GM13977 (cell line): ENCODE data around the gene NRF1.

Experiments used
- DNase-seq: peaks from one replicate; pipeline ENCODE4 v3.0.0; 2012; ENCODE audit warnings: low spot score
- in situ Hi-C: fragments of 300-500 bp; cut with MboI; formaldehyde crosslinking; loops from one replicate; pipeline ENCODE4 v1.12.0; 2022; ENCODE audit warnings: low sequenced_read_pairs, low pct_unique_long_range_greater_than_20kb, mixed read lengths, inconsistent platforms; ENCODE audit not compliant: unreplicated experiment
- TF ChIP-seq, protein P1 (sequence below): IDR thresholded peaks from 2 replicates; pipeline ENCODE4 v1.5.1; 2012; ENCODE audit warnings: mild to moderate bottlenecking, control low read depth; ENCODE audit not compliant: insufficient read depth; ENCODE audit errors: extremely low read depth, missing control alignments

NRF1 gene

DNA sequence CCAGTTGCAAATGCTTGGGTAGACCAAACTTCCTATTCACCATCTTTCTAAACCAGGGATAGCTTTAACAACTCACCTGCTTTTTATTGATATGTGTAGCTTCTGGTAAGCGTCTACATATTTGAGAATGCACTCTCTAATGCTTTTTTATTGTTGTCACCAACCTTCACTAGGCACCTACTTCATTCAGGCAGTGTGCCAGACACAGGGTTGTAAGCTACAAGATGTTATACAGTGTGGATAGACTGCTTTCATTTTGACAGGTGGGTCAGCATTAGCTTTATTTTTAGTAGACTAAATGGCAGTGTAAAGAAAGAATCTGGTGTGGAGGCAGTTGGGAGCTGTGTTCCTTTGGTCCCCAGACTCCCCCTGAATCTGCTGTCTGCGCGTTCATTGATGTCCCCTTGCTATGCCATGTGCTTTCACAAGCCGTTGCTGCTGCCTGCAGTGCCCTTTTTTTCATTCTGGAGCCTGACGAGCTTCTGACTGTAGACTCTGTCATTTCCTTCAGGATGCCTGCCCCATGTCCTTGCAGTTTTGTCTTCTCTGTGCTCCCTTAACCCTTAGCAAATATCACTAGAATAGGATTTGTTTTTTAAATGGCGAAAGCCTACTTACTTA lies 32.1 kb downstream of the NRF1 start:
- TF ChIP-seq, protein P1, sequence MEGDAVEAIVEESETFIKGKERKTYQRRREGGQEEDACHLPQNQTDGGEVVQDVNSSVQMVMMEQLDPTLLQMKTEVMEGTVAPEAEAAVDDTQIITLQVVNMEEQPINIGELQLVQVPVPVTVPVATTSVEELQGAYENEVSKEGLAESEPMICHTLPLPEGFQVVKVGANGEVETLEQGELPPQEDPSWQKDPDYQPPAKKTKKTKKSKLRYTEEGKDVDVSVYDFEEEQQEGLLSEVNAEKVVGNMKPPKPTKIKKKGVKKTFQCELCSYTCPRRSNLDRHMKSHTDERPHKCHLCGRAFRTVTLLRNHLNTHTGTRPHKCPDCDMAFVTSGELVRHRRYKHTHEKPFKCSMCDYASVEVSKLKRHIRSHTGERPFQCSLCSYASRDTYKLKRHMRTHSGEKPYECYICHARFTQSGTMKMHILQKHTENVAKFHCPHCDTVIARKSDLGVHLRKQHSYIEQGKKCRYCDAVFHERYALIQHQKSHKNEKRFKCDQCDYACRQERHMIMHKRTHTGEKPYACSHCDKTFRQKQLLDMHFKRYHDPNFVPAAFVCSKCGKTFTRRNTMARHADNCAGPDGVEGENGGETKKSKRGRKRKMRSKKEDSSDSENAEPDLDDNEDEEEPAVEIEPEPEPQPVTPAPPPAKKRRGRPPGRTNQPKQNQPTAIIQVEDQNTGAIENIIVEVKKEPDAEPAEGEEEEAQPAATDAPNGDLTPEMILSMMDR, result no peak
- in situ Hi-C loops, result loop anchor here (25.0 kb wide), 1 partner anchor 281 kb away; no protein-coding TSS in a partner anchor
- DNase-seq, result no peak

DNA sequence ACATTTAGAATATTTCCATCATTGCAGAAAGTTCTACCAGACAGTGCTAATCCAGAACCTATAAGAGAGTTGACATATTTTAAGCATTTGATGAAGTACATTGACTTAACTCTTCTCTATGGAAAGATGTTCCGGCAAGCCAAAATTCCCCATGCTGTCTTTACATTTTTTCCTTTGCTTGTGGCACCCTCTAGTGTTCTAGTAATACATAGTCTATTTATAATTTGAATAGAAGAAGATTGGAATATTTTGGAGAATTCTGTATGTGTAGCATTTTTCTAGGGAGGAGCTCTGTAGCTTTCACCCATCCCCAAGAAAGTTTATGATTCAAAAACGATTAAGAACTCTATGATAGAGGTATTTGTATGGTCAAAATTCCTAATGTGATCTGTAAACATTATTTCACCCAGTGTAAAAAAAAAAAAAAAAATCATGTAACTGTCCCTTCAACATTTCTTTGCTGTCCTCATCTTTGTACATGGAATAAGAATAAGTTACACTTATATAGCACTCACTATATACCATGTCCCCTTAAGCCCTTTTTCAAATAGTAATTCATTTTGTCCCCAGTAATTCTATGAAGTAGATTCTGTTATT lies 33.2 kb downstream of the NRF1 start:
- in situ Hi-C loops, result loop anchor here (25.0 kb wide), 1 partner anchor 282 kb away; no protein-coding TSS in a partner anchor
- no peak for DNase-seq
- TF ChIP-seq, protein P1, result peak; percentile 21

DNA sequence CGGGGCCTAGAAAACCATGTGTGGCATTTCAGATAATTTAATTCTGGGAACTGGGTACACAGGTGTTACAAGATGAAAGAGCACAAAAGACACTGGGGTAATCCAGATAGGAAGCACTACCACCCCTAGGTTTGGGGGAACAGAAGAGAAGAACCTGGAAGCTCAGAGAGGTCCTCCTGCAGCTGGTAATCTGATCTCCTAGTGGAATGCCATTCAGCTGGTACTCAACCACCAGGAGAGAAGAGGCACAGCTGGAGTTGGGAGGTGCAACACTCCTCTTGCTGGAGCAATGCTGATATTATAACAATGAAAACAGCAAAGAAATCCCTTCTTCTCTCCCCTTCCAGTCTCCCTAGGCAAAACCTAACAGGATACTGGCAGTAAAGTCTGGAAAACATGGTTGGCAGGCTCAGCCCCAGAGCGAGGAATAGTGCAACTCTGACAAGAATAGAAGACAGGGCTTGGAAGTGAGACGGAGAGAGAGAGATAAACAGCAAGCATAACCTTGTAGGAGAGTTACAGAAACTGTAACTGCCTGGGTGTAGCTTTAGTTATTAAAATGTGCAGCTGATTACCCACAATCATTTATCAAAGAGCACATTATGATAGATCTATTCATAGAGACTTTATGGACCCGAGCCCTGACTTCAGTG lies 35.0 kb downstream of the NRF1 start:
- in situ Hi-C loops, result loop anchor here (25.0 kb wide), 1 partner anchor 284 kb away; no protein-coding TSS in a partner anchor
- TF ChIP-seq, protein P1, result no peak
- DNase-seq, result no peak

DNA sequence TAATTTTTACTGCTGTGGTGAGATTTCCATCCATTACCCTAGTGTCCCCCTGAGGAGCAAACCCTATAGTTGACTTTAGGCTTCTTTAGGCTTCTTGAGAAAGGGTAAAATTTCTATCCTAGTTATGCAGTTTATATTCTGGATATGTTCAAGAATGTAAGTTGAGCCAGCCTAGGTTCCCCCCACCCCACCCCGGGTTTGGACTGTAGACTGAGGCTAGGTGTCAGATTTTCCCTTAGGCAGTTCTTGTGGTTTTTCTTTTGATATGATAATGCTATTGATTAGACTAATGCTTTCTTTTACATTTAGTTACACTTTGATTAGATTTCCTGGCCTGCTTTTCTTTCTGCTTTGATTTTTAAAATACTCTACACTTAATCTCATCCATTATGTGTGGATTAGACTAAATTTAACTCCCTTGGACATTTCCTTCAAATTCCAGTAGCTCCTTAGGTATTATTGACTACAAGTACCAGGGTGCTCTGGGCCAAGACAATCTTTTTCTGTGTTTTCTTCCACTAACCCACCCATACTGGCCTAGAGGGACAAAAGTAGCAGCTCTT lies 37.7 kb downstream of the NRF1 start:
- TF ChIP-seq, protein P1, result no peak
- DNase-seq, result no peak
- in situ Hi-C loops, result loop anchor here (25.0 kb wide), 1 partner anchor 287 kb away; no protein-coding TSS in a partner anchor

DNA sequence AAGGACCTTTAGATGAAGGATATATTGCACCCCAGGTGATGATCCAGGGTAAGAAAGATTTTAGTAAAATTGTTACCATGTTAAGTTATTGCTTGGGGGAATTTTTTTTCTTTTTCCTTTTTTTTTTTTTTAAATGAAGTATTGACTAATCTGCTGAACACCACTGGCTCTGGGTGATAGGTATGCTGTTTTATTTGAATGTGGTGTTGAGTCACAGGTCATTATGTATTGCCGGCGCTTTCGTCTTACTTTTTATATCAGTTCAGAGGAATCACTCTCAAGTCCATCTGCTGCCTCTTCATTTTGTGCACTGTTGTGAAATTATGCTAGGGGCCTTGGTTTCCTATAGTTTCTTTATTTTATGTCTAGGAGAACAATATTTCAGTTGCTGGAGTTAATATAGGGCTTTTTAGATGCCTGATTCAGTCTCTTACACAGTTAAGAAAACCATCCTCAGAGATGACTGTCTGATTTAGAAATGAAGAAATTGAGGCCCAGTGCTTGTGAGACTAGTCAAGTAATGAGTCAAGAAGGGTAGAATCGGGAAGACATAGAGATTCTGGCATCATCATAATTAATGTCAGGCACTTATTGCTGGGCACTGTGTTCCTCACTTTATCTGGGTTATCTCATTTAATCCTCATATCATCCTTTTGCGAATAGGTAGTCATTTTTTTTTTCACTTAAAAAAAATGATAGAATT lies 38.7 kb downstream of the NRF1 start:
- TF ChIP-seq, protein P1, result no peak
- no peak for DNase-seq
- in situ Hi-C loops, result loop anchor here (25.0 kb wide), 1 partner anchor 362 kb away; no protein-coding TSS in a partner anchor

DNA sequence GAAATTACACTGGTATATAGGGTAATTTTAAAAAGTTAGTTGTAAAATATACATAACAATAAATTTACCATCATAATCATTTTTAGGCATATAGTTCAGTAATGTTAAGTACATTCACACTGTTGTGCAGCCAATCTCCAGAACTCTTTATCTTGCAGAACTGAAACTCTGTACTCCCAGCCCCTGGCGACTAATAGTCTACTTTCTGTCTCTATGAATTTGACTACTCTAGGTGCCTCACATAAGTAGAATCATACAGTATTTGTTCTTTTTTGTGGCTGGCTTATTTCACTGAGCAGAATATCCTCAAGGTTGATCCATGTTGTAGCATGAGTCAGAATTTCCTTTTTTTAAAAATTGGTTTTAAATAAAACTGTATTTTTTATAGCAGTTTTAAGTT lies 41.4 kb downstream of the NRF1 start:
- in situ Hi-C loops, result loop anchor here (25.0 kb wide), 1 partner anchor 359 kb away; no protein-coding TSS in a partner anchor
- no peak for DNase-seq
- TF ChIP-seq, protein P1, result no peak
